CD4-positive, alpha-beta T cell treated with Interferon gamma for 1 hour (primary cell): ENCODE results near the gene HHIP.

Source experiments
- DNase-seq: peaks from one replicate; pipeline ENCODE4 v3.0.0-alpha.2; 2020

The HHIP gene, protein sequence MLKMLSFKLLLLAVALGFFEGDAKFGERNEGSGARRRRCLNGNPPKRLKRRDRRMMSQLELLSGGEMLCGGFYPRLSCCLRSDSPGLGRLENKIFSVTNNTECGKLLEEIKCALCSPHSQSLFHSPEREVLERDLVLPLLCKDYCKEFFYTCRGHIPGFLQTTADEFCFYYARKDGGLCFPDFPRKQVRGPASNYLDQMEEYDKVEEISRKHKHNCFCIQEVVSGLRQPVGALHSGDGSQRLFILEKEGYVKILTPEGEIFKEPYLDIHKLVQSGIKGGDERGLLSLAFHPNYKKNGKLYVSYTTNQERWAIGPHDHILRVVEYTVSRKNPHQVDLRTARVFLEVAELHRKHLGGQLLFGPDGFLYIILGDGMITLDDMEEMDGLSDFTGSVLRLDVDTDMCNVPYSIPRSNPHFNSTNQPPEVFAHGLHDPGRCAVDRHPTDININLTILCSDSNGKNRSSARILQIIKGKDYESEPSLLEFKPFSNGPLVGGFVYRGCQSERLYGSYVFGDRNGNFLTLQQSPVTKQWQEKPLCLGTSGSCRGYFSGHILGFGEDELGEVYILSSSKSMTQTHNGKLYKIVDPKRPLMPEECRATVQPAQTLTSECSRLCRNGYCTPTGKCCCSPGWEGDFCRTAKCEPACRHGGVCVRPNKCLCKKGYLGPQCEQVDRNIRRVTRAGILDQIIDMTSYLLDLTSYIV

DNA sequence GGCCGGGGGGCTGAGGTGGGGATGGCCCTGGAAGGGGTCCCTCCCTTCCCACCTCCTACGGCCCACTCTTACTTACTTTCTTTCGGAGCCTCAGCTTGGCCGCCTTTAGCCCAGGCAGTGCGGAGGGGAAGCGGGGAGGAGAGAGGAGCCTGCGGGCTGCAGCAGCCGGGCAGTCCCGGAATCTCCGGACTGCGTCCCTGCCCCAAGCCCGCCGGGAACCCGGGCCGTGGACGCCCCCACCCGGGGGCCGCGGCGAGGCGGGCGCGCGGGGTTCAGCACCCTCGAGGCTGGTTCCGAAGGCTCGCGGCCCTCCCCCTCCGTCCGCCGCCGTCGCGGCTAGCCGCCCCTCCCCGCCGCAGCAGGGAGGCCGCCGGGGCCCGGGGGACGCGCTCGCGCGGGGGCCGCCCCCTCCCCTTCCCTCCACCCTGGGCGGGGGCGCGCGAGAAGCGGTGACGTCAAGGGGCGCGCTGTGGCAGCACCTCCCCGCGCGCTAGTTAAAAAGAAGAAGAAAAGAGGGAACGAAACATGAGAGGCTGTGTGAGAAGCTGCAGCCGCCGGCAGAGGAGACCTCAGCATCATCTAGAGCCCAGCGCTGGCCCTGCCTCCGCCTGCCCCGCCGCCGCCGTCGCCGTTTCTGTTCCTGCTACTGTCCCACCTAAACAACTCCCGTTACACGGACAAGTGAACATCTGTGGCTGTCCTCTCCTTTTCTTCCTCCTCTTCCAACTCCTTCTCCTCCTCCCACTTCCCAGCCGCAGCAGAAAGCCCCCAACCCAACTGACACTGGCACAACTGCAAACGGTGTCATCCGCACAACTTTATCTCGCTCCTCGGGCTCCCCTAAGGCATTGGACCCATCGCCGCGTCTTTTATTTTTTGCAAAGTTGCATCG is at the start of gene HHIP:
Gene HHIP, plus strand, starts transcription at position 526 of the 892 bp plus-strand sequence. CDS start 520 bp downstream, outside the sequence.
- DNase-seq, result peak; percentile 44

DNA sequence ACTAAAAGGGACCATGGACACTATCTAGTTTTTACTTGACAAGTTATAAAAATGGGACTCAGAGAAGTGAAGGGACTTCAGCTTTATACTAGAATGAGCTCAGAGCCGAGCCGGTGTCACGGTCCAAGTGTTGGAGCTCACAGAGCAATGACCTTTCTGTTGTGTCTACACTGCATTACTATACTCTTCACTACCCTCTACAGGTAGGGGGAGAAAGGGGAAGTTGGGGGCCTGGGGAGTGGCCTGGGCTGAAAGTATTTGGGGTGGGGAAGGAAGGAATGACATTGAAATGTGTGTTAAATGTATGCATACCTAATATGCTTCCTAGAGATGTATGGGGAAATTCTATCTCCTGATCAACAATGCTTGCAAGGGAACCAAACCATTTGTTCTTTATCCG is 48.8 kb upstream of the HHIP start:
- no peak for DNase-seq

DNA sequence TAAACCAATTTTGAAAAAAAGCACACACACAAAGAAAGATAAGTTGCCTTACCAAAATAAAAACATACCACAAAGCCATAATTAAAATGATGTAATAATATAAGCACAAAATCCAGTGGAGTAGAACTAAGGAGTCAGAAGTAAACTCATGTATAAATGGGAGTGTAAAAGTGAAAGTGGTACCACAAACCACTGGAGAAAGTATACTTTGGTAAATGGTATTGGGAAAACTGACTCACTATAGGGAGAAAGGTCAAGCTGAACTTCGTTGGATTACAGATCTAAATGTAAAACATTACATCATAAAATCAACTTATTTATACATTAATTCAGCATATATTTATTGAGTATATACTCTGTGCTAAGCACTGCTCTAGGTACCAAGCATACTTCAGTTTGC is 46.3 kb upstream of the HHIP start:
- DNase-seq, result no peak

DNA sequence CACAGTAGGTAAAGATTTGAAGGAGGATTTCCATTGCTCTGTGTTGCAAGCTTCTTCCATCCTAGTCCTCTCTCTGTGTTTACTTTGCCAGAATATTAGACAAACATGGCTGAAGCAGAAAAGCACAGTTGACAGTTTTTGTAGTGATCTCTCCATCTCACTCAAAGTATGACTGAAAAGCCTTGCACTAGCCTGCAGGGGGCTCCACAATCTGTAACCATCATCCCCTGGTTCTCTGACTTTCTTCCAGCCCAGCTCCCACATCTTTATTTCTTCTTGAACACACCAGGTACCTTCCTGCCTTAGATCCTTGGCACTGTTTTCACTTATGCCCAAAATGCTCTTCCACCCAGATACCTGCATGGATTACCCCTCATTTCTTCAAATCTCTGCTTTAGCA is 34.1 kb upstream of the HHIP start:
- no peak for DNase-seq

DNA sequence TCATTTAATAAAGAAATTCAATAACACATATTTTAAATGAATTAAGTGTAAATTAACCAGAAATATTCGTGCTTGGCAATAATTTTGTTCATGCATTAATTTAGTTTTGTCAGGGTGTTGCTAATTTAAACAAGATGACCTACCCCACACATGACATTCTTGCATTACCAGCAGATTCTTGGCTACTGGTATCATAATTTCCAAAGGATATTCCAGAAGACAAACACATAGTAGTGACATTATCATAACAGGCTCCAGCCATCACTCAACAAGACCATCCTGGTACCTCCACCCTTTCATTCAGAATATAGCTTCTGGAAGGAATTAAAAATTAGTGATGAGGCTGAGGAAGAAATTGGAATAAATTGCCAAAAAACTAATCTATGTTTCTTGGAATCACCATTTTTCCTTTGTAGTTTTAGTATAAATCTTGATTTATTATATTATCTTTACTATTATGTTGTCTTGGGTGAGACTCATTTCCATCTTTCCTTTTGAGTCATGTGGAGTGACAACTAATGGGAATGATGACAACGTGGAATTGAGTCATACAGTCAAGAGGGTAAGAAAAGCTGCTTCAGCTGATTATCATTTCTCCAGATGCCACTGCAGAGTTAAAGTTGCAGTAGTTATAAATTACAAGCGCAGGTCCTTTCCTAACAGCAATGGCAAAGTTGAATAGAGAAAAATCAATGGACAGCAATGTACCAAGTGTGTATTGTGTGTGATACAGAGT is 30.9 kb upstream of the HHIP start:
- no peak for DNase-seq

DNA sequence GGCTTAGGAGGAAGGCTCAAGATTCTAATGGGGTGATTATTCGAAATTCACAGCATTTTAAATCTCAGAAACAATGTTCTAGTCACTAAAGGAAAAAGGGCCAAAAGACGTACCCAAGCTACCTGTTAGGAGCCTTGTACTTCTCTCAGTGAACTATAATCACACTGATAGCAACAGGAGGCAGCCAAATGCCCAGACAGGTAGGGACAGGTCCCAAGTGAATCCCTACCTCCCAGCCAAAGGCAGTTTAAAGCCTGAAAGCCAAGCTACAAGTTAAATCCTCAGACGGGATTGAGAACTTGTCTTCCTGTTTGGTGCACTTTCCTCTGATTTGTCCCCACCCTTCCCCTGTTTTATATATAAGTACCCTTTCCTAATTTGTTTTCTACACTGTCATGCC is 24.3 kb upstream of the HHIP start:
- no peak for DNase-seq

DNA sequence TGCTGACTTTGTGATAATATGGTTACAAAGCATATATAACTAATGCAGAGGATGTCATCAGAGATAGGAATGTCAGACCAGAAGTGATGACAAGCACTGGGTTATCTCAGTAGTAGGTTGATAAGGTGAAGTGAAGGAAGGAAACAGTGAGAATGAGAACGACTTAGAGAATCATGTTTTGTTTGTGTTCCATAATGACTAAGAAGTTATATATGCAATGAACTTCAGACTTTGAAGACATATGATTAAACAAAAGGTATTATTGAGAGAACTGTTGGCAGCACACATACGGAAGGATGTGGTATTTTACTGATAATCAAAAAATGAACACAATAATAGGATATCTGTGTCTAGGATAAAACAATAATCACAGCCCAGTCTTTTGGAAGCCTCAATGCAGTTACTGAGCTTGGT is 18.3 kb upstream of the HHIP start:
- DNase-seq, result no peak

DNA sequence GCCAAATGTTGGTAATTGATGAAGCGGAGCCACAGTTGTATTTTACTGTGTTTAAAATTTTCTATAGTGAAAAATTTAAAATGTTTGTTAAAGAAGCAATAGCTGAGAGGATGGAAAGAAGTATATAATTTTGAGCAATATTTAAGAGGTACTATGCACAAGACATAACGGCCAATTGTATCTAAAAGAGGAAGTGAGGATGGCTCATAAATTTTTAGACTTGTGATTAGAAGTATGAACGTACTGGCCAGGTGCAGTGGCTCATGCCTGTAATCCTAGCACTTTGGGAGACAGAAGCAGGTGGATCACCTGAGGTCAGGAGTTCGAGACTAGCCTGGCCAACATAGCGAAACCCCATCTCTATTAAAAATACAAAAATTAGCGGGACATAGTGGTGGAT is 12.7 kb upstream of the HHIP start:
- DNase-seq, result no peak

DNA sequence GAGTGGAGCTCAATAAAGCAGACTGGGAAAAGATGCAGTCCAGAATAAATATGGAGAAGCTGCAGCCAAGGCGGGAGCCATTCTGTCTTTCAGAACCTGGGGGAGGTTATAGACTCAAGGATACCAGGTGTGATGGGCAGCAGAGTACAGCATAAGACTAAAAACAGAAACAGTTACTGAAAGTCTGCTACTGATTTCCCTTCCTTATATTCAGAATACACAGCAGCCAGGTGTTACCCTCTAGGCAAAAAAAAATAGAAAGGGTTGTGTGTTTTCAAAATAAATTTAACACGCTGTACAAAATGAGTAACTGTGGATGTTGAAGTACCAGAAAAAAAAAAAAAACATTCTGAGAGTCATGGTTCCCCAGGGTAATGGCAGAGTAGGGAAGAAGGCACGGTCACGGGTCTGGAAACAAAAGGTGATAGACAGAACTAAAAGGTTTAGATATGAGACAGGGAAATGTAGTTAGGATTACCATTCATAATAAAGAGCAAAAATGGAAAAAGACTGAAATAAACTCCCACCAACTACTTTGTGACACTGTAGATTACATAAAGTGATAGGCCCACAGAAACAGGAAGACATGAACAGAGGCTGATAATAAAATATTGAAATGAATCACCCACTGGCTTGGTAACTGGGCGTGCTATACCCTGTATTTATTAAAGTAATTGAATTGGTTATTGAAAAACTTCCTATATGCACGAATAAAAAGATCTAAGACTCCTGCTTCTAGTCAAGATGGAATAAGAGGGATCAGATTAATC is 10.8 kb upstream of the HHIP start:
- no peak for DNase-seq

DNA sequence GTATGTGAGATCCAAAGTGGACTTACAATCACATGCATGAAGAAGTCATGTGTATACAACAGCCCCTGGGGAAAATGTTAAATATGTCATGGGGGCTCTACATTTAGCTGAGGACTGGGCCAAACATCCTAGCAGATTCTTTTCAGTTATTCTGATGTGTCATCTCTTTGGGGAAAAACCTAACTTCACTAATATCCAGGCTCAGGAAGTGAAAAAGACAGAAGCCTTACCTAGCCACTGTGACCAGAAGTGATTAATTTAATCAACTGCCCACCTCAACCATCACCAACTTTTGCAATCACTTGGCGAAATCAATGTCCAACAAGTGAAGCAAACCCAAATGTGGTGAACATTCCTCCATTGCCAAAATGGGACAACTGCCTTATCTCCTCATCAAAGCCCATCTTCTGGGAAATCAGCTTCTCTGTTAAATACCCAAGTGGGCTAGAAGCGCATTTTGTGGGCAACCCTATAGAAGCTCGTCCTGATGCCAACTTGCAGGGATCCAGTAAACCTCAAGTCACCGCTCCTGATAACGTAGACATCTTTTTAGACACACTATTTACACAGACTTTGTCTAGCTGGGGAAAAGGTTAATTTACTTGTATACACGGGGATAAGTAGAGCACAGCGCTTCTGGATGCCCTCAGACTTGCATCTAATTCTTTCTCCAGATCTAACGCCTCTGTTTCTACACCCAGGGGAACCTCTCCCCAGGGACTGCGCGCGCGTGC is 1.4 kb upstream of the HHIP start:
- DNase-seq, result no peak

DNA sequence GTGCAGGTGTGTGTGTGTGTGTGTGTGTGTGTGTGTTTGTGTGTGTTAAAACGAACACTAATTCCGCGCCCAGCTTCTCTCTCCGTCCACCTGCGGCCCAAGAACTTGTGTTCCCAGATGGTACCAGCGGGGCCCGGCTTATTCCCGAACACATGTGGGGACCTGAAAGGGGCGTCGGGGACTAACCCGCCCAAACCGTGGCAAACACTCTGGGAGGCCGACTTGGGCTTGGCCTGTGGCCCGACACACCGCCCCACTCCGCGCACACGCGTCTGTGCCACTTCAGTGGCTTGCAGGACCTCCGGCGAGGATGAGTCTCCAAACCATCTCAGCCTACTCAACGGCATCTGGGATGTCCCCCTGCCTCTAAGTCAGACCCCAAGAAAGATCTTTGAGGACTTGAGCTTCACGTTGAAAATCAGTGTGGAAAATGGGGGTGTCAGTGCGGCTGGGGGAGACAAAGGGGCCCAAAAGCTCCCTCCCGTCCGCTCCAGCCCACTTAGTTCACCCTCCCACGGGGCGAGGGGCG is 790 bp upstream of the HHIP start:
- DNase-seq, result no peak

DNA sequence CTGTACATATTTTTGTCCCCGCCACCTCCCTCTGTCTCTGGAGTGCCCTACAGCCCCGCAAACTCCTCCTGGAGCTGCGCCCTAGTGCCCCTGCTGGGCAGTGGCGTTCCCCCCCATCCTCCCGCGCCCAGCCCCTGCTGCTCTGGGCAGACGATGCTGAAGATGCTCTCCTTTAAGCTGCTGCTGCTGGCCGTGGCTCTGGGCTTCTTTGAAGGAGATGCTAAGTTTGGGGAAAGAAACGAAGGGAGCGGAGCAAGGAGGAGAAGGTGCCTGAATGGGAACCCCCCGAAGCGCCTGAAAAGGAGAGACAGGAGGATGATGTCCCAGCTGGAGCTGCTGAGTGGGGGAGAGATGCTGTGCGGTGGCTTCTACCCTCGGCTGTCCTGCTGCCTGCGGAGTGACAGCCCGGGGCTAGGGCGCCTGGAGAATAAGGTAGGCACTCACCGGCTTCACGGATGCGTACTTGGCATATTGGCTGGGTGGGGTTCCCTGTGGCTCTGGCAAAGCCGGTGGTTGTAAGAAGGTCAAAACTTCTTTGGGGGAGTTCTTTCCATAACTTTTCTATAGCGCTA is 653 bp downstream of the HHIP start:
- no peak for DNase-seq

DNA sequence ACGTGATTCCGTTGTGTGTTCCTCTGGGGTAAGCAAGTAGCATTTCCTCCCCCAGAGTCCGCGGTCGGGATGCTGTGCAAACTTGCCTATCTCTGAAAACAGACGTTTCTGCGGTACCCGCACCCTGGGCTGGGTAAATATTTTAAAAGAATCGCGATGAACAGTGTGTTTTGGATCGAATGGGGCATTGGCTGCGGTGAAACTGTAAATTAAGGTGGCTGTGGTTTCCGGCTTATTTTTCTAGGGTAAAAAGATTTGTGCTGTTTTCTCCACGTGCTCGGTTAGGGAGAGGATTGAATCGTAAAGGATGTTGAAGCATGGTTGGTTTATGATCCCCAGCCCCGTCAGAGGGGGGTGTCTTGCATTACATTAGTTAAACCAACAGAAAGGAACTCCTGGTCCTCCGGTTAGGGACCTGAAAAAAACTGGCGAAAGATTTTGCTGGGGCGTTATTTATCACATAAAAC is 1.2 kb downstream of the HHIP start:
- no peak for DNase-seq

DNA sequence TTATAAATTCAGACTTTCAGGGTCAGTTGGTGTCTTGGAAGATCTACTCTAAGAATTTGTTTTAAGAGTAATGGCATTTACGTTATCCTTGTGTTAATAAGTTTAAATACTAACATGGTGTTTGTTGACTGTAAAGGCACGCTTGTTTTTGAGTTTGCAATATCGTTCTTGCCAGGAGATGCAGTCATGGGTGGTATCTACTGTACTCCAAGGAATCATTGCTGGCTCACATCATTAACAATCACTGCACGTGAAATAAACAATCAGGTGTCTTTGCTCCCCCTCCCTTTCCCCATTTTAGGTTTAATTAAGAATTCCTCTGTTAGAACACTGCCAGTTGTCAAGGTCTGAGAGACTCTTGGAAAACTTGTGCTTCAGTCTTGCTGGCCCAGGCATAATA is 1.6 kb downstream of the HHIP start:
- no peak for DNase-seq

DNA sequence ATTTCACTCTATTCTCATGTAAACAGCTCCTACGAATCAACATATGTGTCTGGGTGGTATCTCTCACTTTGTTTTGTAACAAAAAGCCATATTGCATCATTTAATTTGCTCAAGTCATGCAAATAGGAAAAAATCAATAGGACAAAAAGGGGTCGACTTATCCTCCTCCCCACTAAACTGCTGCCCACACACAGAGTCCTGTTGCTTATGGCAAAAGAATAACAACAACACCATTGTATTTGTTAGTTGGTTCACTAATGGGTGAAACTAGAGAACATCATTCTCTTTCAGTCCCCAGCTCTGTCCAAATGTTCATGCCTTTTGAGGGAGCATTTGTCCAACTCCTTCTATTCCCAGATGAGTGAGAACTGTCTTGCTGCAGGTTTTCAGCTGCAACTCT is 2.1 kb downstream of the HHIP start:
- DNase-seq, result no peak

DNA sequence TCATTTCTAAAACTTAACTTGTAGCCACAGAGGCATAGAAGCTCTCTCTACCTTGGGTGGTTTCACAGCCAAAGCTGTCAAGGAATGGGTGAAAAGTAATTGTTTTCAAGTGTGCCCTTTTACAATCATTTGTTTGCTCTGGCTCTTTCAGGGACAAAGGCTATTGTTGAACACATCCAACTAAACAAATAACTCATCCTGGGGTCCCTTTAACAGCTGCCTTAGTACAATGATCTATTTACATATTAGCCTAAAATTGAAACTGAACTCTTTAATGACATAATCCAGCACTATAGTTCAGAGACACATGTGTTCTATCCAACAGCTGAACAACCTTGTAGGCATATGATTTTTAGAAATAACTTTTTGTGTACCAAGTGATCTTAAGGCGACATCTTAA is 3.7 kb downstream of the HHIP start:
- no peak for DNase-seq

DNA sequence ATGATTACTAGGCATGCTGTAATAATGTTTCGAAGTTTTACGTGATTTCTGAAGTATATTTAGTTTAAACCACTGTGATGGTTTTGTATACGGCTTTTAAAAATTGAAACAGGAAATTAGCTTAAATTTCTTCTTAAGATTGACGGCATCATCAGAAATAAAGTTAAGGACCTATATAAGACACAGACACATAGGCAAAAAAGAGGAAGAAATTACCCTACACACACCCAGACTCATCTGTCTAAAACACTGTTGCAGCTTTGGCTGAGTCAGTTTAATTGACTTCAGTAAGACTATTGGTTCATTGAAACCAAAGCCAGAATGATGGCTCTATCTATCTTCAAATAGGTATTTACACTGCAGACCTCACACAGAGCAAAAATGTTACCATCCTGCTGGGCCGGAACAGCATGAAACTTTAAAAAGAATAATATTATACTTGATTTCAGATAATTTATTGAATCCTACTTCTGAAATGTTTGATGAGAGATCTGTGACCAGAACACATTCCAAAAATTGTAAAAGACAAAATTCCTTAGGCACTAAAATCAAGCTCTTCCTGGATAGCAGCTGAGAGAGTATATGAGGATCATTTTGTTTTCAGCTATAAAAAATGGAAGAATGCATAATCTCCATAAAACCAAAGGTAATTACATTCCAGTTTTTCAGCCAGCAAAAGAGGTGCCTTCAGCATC is 4.5 kb downstream of the HHIP start:
- DNase-seq, result no peak

DNA sequence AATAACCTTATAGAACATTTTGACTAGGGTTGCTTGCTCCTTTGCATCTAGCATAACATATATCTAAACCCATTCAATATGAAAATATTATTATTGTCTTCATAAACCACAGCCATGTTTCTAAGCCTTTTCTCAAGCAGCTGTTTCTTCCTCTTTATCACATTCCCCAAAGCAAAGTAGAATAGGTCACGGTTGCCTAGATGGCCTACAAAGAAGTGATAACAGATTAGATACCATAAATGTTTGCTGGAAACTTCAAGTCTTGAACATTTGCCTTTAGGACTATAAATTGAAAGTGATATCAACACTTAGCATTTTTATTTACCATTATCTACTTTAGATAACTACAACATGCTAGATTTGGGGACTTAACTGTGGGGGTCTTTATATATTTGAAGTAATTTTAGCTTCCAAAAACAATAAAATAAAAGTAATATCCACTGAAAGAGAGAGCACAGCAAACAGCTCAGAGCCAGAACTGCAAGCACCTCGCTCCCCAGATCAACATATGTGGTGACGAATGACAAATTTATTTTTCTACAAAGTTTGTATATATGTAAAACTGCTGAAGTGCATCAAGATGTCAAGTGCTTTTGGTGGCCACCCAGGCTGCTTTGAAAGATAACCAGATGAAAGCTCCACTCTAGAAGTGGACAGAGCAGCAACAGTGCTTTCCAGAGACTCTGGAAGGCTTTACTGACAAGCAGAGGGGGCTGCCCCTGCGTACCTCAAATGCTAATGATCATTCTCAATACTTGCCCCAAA is 8.0 kb downstream of the HHIP start:
- no peak for DNase-seq

DNA sequence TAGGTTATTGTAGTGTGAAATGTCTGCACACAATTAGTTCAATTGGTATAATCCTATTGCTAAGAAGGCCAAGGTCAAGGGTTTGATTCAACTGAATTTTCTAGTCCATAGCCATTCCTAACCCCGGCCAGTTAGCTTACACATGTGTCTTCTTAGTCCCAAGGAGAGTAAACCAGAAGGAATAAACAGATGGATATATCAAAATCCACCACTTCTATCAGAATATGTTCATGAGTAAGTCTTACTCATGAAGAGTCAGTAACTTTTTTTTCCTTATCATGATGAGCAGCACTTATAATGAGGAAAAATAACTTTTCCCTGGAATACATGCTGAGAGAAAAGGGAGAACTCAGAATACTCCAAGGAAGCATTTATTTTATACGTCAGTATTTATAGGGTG is 9.5 kb downstream of the HHIP start:
- no peak for DNase-seq
